HFFc6 (cell line): ENCODE measurements around the gene ARTN. TPM values are rescaled to one million over a fixed set of nuclear protein-coding genes. Genes with fewer than 3 reads are reported as not detected.

Experiments
- DNase-seq: peaks from one replicate; pipeline ENCODE4 v3.0.0-alpha.2; 2018
- H3K27ac Mint-ChIP-seq: 2 replicates; pipeline ENCODE4 v1.8.0; 2020; ENCODE audit warnings: mild to moderate bottlenecking, mixed read lengths
- H3K27me3 Mint-ChIP-seq: 2 replicates; pipeline ENCODE4 v1.8.0; 2021; ENCODE audit warnings: mild to moderate bottlenecking, moderate library complexity, mixed read lengths; ENCODE audit not compliant: insufficient read depth
- H3K36me3 Mint-ChIP-seq: 2 replicates; pipeline ENCODE4 v1.8.0; 2021; ENCODE audit warnings: low read depth, mixed read lengths
- H3K4me1 Mint-ChIP-seq: 2 replicates; pipeline ENCODE4 v1.8.0; 2020; ENCODE audit warnings: low read depth, mixed read lengths
- H3K4me3 Mint-ChIP-seq: 2 replicates; pipeline ENCODE4 v1.8.0; 2020; ENCODE audit warnings: mild to moderate bottlenecking, moderate library complexity, mixed read lengths
- H3K9me3 Mint-ChIP-seq: 2 replicates; pipeline ENCODE4 v1.8.0; 2020; ENCODE audit warnings: mild to moderate bottlenecking, mixed read lengths
- CTCF ChIP-seq: fragments of 200-600 bp; sonication (generic); IDR thresholded peaks from 2 replicates; pipeline ENCODE4 v1.5.0; 2021; ENCODE audit warnings: antibody characterized with exemption, mild to moderate bottlenecking
- total RNA-seq, 6 experiments: library from RNA; stranded (reverse); fragmentation: NEBNext Ultra II Directional; extraction: Animal tissue kit (Norgen Biotek cat#: 25700); gene quantifications; 2 replicates in 1 of 6; 3 replicates in 5 of 6; pipeline ENCODE4 v1.2.3, GENCODE V29; 2021

Gene ARTN
- total RNA-seq, 6 experiments from 2014 or later: 0.14 to 0.61 (median 0.37) TPM

- H3K9me3 Mint-ChIP-seq: no peaks in the 10 kb centered on the region
- H3K27me3 Mint-ChIP-seq: peaks cover 4% of the 10 kb centered on the region
Observed at GRCh38 chr1:43984855-43985254, 51.3 kb downstream of the ARTN start.

GRCh38 chr1:43985984-43986595, 52.5 kb downstream of the ARTN start:
- no peak for TF ChIP-seq CTCF
- H3K27ac Mint-ChIP-seq: peak overlapping the region; percentile 59; the same call in 1 of the 2 replicates
- H3K4me1 Mint-ChIP-seq: peaks cover 41% of the 10 kb centered on the region
- no peak for DNase-seq
- no peak overlapping the region for H3K4me3 Mint-ChIP-seq
- no peaks in the 10 kb centered on the region for H3K9me3 Mint-ChIP-seq
- peaks cover 7% of the 10 kb centered on the region for H3K27me3 Mint-ChIP-seq
- H3K36me3 Mint-ChIP-seq: peaks cover 25% of the 10 kb centered on the region

More at GRCh38 chr1:43984855-43985254, 51.3 kb downstream of the ARTN start:
- Mint-ChIP-seq H3K27ac (no peak overlapping the region), H3K4me3 (no peak overlapping the region), H3K36me3 (peaks cover 30% of the 10 kb centered on the region), H3K4me1 (peaks cover 45% of the 10 kb centered on the region)
- no peak for DNase-seq
- no peak for TF ChIP-seq CTCF

DNA sequence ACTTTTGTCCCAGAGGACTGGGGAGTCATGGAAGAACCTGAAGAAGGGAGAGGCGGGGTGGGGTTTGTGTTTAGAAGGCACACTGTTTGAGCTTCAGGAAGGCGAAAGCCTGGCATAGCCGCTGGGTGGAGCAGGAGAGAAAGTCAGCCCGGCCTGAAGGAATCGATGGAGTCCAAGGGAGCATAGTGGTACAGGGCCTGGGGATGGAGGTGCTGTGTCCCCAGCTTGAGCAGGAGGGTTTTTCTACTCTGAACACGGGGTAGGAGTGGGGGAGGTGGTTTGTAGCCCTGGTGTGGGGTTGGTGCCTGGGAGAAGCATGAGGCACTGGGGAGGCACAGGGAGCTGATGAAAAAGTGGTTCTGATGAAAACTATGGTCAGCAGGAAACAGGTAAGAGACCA, 53.1 kb downstream of the ARTN start:
- Mint-ChIP-seq H3K27me3 (peaks cover 11% of the 10 kb centered on the region), H3K9me3 (no peaks in the 10 kb centered on the region), H3K36me3 (peaks cover 25% of the 10 kb centered on the region), H3K27ac (peak overlapping the region; percentile 59), H3K4me3 (no peak overlapping the region), H3K4me1 (peaks cover 44% of the 10 kb centered on the region)
- no peak for TF ChIP-seq CTCF
- no peak for DNase-seq

Other genes starting within 250 kb of the ARTN start
- 10 to 100 TPM; 15.2 to 22.3 (median 18.0) TPM for gene ST3GAL3, start 226.3 kb upstream of the ARTN start, total RNA-seq
- 10 to 100 TPM; 24.0 to 27.8 (median 25.0) TPM for gene IPO13, start 13.1 kb downstream of the ARTN start, total RNA-seq
- 10 to 100 TPM; 19.1 to 22.7 (median 20.8) TPM for gene DPH2, start 36.2 kb downstream of the ARTN start, total RNA-seq
- 100 to 1,000 TPM; 145 to 191 (median 155) TPM for gene ATP6V0B, start 41.2 kb downstream of the ARTN start, total RNA-seq
- gene B4GALT2, start 45.4 kb downstream of the ARTN start, total RNA-seq: 100 to 1,000 TPM in 2 of 6 experiments, 10 to 100 TPM in 4; 87.8 to 107 (median 98.8) TPM
- gene CCDC24, start 57.8 kb downstream of the ARTN start, total RNA-seq: 1 to 10 TPM; 5.6 to 7.7 (median 6.5) TPM
- 10 to 100 TPM in 2 of 6 experiments, 1 to 10 TPM in 4; 8.3 to 11.0 (median 9.3) TPM for gene SLC6A9, start 97.7 kb downstream of the ARTN start, total RNA-seq
- gene KLF17, start 185.0 kb downstream of the ARTN start, total RNA-seq: under 1 TPM in 2 of 6 experiments, not detected in 4; 0.06 to 0.07 TPM
- not detected for gene KLF18, start 207.8 kb downstream of the ARTN start, total RNA-seq